Vagina (tissue), 2 donors: ENCODE measurements around the gene STON2. TPM values are rescaled to one million over a fixed set of nuclear protein-coding genes. Genes with fewer than 3 reads are reported as not detected.

Source experiments
- DNase-seq, 2 donors: peaks; one replicate each; pipeline ENCODE4 v3.0.0-alpha.2; 2017; ENCODE audit errors: extremely low spot score in 2 of 2
- H3K27ac ChIP-seq: fragments of 200-600 bp; sonication (generic); one replicate; pipeline ENCODE4 v1.5.1; 2019
- H3K27me3 ChIP-seq: fragments of 200-600 bp; sonication (generic); one replicate; pipeline ENCODE4 v1.5.1; 2019
- H3K36me3 ChIP-seq, 2 donors: fragments of 200-600 bp; sonication (generic); one replicate each; pipeline ENCODE4 v1.5.1; 2017 to 2019
- H3K4me1 ChIP-seq: fragments of 200-600 bp; sonication (generic); one replicate; pipeline ENCODE4 v1.5.1; 2019
- H3K4me3 ChIP-seq, 2 donors: fragments of 200-600 bp; sonication (generic); 1 replicate in 1 of 2; 2 replicates in 1 of 2; pipeline ENCODE4 v1.5.1; 2016 to 2019
- H3K9me3 ChIP-seq: fragments of 200-600 bp; sonication (generic); one replicate; pipeline ENCODE4 v1.5.1; 2019
- POLR2A ChIP-seq, 2 donors: fragments of 450-650 bp; IDR thresholded peaks; one replicate each; pipeline ENCODE4 v1.6.1; 2017; ENCODE audit warnings: antibody characterized with exemption in 2 of 2, mild to moderate bottlenecking in 2 of 2, moderate library complexity in 2 of 2
- POLR2AphosphoS5 ChIP-seq, 2 donors: sonication (generic); formaldehyde crosslinking; IDR thresholded peaks; one replicate each; pipeline ENCODE4 v1.9.0; 2017; ENCODE audit warnings: antibody characterized with exemption in 2 of 2, mild to moderate bottlenecking in 2 of 2, low read depth in 1 of 2; ENCODE audit not compliant: insufficient read depth in 1 of 2
- intact Hi-C: fragments of 100-400 bp; cut with DNase I; formaldehyde crosslinking; loops from one replicate; pipeline ENCODE4 v1.15.1; 2023
- total RNA-seq: library from RNA; depleted of rRNA; stranded (reverse); fragments of >200 nt; gene quantifications from one replicate; pipeline ENCODE4 v1.2.3, GENCODE V29; 2016
- TF ChIP-seq, protein P1 (sequence below), 3 experiments: fragments of 450-650 bp in 2 of 3; fragments of 200-600 bp in 1 of 3; sonication (generic) in 1 of 3; IDR thresholded peaks; one replicate each; pipeline ENCODE4 v1.5.1; 2017 to 2019; ENCODE audit warnings: antibody characterized with exemption in 3 of 3, mild to moderate bottlenecking in 2 of 3, moderate library complexity in 2 of 3

STON2 gene
- total RNA-seq, 1 donor from 2014 or later: 39.8 TPM

- TF ChIP-seq POLR2AphosphoS5 (IDR thresholded peaks at IDR 0.05; ENCODE audit: insufficient read depth in 1 of 2, low read depth in 1 of 2) (no peak), POLR2A (IDR thresholded peaks at IDR 0.05) (no peak)
- TF ChIP-seq, protein P1, sequence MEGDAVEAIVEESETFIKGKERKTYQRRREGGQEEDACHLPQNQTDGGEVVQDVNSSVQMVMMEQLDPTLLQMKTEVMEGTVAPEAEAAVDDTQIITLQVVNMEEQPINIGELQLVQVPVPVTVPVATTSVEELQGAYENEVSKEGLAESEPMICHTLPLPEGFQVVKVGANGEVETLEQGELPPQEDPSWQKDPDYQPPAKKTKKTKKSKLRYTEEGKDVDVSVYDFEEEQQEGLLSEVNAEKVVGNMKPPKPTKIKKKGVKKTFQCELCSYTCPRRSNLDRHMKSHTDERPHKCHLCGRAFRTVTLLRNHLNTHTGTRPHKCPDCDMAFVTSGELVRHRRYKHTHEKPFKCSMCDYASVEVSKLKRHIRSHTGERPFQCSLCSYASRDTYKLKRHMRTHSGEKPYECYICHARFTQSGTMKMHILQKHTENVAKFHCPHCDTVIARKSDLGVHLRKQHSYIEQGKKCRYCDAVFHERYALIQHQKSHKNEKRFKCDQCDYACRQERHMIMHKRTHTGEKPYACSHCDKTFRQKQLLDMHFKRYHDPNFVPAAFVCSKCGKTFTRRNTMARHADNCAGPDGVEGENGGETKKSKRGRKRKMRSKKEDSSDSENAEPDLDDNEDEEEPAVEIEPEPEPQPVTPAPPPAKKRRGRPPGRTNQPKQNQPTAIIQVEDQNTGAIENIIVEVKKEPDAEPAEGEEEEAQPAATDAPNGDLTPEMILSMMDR (IDR thresholded peaks at IDR 0.05): no peak
- Histone ChIP-seq H3K9me3 (no peaks in the 10 kb centered on the region), H3K4me1 (peaks cover 4% of the 10 kb centered on the region), H3K36me3 (no peaks in the 10 kb centered on the region), H3K27me3 (no peaks in the 10 kb centered on the region), H3K27ac (no peak overlapping the region), H3K4me3 (no peak overlapping the region)
- intact Hi-C loops: no loop called here
- DNase-seq: no peak
Observed at GRCh38 chr14:81441626-81442134, 41.6 kb upstream of the STON2 start.

DNA sequence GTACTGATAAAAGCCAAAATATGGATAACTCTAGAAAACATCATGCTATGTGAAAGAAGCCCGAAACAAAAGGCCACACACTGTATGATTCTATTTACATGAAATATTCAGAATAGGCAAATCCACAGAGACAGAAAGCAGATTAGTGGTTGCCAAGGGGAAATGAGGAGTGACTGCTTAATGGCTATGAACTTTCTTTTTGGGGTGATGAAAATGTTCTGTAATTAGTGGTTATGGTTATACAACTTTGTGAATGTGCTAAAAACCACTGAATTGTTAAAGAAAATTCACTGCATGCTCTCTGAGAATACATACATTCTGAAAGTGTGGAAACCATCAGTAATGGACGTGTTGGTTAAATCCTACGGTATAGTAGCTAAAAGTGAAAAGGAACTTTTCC is 39.9 kb upstream of the STON2 start:
- intact Hi-C loops: no loop called here
- H3K27ac ChIP-seq: no peak overlapping the region
- H3K9me3 ChIP-seq: no peaks in the 10 kb centered on the region
- DNase-seq: no peak
- no peak overlapping the region for H3K4me3 ChIP-seq
- no peaks in the 10 kb centered on the region for H3K36me3 ChIP-seq
- peaks cover 6% of the 10 kb centered on the region for H3K4me1 ChIP-seq
- TF ChIP-seq POLR2A (IDR thresholded peaks at IDR 0.05) (no peak), POLR2AphosphoS5 (IDR thresholded peaks at IDR 0.05; ENCODE audit: insufficient read depth in 1 of 2, low read depth in 1 of 2) (no peak)
- TF ChIP-seq, protein P1 (IDR thresholded peaks at IDR 0.05): no peak
- H3K27me3 ChIP-seq: no peaks in the 10 kb centered on the region

DNA sequence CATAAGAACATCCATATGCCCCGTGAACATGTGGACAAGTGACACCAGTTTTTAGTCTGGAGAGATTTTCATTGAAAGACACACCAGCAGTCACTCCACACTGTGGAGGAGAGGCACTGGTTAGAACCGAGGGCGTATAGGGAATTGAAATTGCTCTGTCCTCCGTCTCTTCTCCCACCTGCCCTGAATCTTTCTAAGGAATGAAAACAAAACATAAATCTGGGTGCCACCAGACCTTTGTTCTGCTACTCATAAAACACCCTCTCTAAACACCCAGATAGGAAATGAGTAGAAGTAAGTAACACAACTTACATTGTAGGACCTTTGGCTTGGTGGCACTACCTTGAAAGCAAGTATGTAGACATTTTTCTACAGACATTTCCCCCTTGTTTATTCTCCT is 37.1 kb upstream of the STON2 start:
- Histone ChIP-seq H3K4me1 (peaks cover 6% of the 10 kb centered on the region), H3K27ac (no peak overlapping the region), H3K36me3 (no peaks in the 10 kb centered on the region), H3K27me3 (no peaks in the 10 kb centered on the region), H3K4me3 (no peak overlapping the region), H3K9me3 (no peaks in the 10 kb centered on the region)
- DNase-seq: no peak
- intact Hi-C loops: no loop called here
- TF ChIP-seq, protein P1 (IDR thresholded peaks at IDR 0.05): no peak
- no peak for TF ChIP-seq POLR2AphosphoS5 (IDR thresholded peaks at IDR 0.05; ENCODE audit: insufficient read depth in 1 of 2, low read depth in 1 of 2)
- no peak for TF ChIP-seq POLR2A (IDR thresholded peaks at IDR 0.05)

- peak overlapping the region; percentile 48 to 58 for H3K4me3 ChIP-seq
- DNase-seq: no peak
- H3K4me1 ChIP-seq: peaks cover 6% of the 10 kb centered on the region
- intact Hi-C loops: no loop called here
- no peaks in the 10 kb centered on the region for H3K27me3 ChIP-seq
- TF ChIP-seq POLR2AphosphoS5 (IDR thresholded peaks at IDR 0.05; ENCODE audit: insufficient read depth in 1 of 2, low read depth in 1 of 2) (no peak), POLR2A (IDR thresholded peaks at IDR 0.05) (no peak)
- TF ChIP-seq, protein P1 (IDR thresholded peaks at IDR 0.05): no peak
- H3K36me3 ChIP-seq: no peaks in the 10 kb centered on the region
- no peaks in the 10 kb centered on the region for H3K9me3 ChIP-seq
- peak overlapping the region; percentile 29 for H3K27ac ChIP-seq
Observed at GRCh38 chr14:81436296-81437138, 36.4 kb upstream of the STON2 start.
